K562 (cell line): Measurements from ENCODE around the gene INTS12. TPM values are rescaled to one million over a fixed set of nuclear protein-coding genes. Genes with fewer than 3 reads are reported as not detected.

Source experiments
- polyA plus RNA-seq, 8 experiments: library from polyadenylated mRNA; depleted of rRNA in 4 of 8; stranded (reverse) in 5 of 8; unstranded in 3 of 8; fragments of >200 nt; fragmentation: Nextera tagmentation in 2 of 8; fragmentation: Illumina TruSeq in 1 of 8; extraction: Ambion mirVana in 2 of 8; extraction: Trizol in 1 of 8; gene quantifications; 2 replicates each; pipeline versions ENCODE4 v1.2.1 to v1.2.3, GENCODE V29; 2011 to 2014; ENCODE audit warnings: inconsistent platforms in 1 of 8, missing spikeins in 1 of 8
- total RNA-seq, 7 experiments: library from RNA; depleted of rRNA in 6 of 7; stranded (reverse); fragments of >200 nt in 6 of 7; fragmentation: Illumina TruSeq in 2 of 7; extraction: Trizol in 2 of 7; gene quantifications; 2 replicates each; pipeline versions ENCODE4 v1.2.1 to v1.2.3, GENCODE V29; 2011 to 2021; ENCODE audit warnings: low replicate concordance in 1 of 7

Gene INTS12
- total and polyA plus RNA-seq, 9 of the 15 experiments (the other 6 are each of a cell fraction or from before 2014, with no cell fraction given), result 24.5 to 82.9 (median 41.2) TPM

Other genes starting within 250 kb of the INTS12 start
- gene PPA2, start 234.6 kb downstream of the INTS12 start, total RNA-seq (2014; rRNA removed), result 79.8 and 124 TPM in 2 replicates
- 109 and 129 TPM in 2 replicates for gene PPA2, start 234.6 kb downstream of the INTS12 start, total RNA-seq (2014; rRNA removed; fragmentation: Illumina TruSeq; extraction: Trizol)
- gene PPA2, start 234.6 kb downstream of the INTS12 start, total RNA-seq (2015; rRNA removed; fragmentation: Illumina TruSeq; extraction: Trizol), result 75.4 and 79.5 TPM in 2 replicates
- 104 and 107 TPM in 2 replicates for gene PPA2, start 234.6 kb downstream of the INTS12 start, total RNA-seq (2021)
- 154 and 190 TPM in 2 replicates for gene PPA2, start 234.6 kb downstream of the INTS12 start, polyA plus RNA-seq (2011; rRNA removed)
- gene PPA2, start 234.6 kb downstream of the INTS12 start, polyA plus RNA-seq (2014; fragmentation: Illumina TruSeq; extraction: Trizol), result 48.3 and 56.7 TPM in 2 replicates
- gene PPA2, start 234.6 kb downstream of the INTS12 start, polyA plus RNA-seq (2014; fragmentation: Nextera tagmentation; extraction: Ambion mirVana), result 100 to 1,000 TPM in 1 of 2 experiments, 10 to 100 TPM in 1; 81.8 to 115 TPM
- 110 and 119 TPM in 2 replicates for gene PPA2, start 234.6 kb downstream of the INTS12 start, polyA plus RNA-seq (2014; rRNA removed)
- not detected in 2 replicates for gene ARHGEF38, start 156.1 kb downstream of the INTS12 start, total RNA-seq (2014; rRNA removed)
- gene ARHGEF38, start 156.1 kb downstream of the INTS12 start, total RNA-seq (2014; rRNA removed; fragmentation: Illumina TruSeq; extraction: Trizol), result not detected in 2 replicates
- not detected in 2 replicates for gene ARHGEF38, start 156.1 kb downstream of the INTS12 start, total RNA-seq (2015; rRNA removed; fragmentation: Illumina TruSeq; extraction: Trizol)
- not detected in 2 replicates for gene ARHGEF38, start 156.1 kb downstream of the INTS12 start, total RNA-seq (2021)
- gene ARHGEF38, start 156.1 kb downstream of the INTS12 start, polyA plus RNA-seq (2011; rRNA removed), result not detected in 2 replicates
- gene ARHGEF38, start 156.1 kb downstream of the INTS12 start, polyA plus RNA-seq (2014; fragmentation: Illumina TruSeq; extraction: Trizol), result not detected in 2 replicates
- gene ARHGEF38, start 156.1 kb downstream of the INTS12 start, polyA plus RNA-seq (2014; fragmentation: Nextera tagmentation; extraction: Ambion mirVana), result under 1 TPM in 1 of 2 experiments, not detected in 1; 0.17 TPM
- not detected in 2 replicates for gene ARHGEF38, start 156.1 kb downstream of the INTS12 start, polyA plus RNA-seq (2014; rRNA removed)
- gene GSTCD, start 95 bp upstream of the INTS12 start, total RNA-seq (2014; rRNA removed), result 15.3 and 19.8 TPM in 2 replicates
- gene GSTCD, start 95 bp upstream of the INTS12 start, total RNA-seq (2014; rRNA removed; fragmentation: Illumina TruSeq; extraction: Trizol), result 24.5 and 25.6 TPM in 2 replicates
- 19.7 and 21.1 TPM in 2 replicates for gene GSTCD, start 95 bp upstream of the INTS12 start, total RNA-seq (2015; rRNA removed; fragmentation: Illumina TruSeq; extraction: Trizol)
- gene GSTCD, start 95 bp upstream of the INTS12 start, total RNA-seq (2021), result 17.6 and 18.8 TPM in 2 replicates
- 29.5 and 36.3 TPM in 2 replicates for gene GSTCD, start 95 bp upstream of the INTS12 start, polyA plus RNA-seq (2011; rRNA removed)
- 16.0 TPM in 2 replicates for gene GSTCD, start 95 bp upstream of the INTS12 start, polyA plus RNA-seq (2014; fragmentation: Illumina TruSeq; extraction: Trizol)
- 1 to 10 TPM; 4.5 to 5.4 TPM for gene GSTCD, start 95 bp upstream of the INTS12 start, polyA plus RNA-seq (2014; fragmentation: Nextera tagmentation; extraction: Ambion mirVana)
- 10.4 and 14.3 TPM in 2 replicates for gene GSTCD, start 95 bp upstream of the INTS12 start, polyA plus RNA-seq (2014; rRNA removed)
- not detected in 2 replicates for gene NPNT, start 186.8 kb upstream of the INTS12 start, total RNA-seq (2014; rRNA removed)
- gene NPNT, start 186.8 kb upstream of the INTS12 start, total RNA-seq (2014; rRNA removed; fragmentation: Illumina TruSeq; extraction: Trizol), result not detected in 2 replicates
- not detected in 2 replicates for gene NPNT, start 186.8 kb upstream of the INTS12 start, total RNA-seq (2015; rRNA removed; fragmentation: Illumina TruSeq; extraction: Trizol)
- gene NPNT, start 186.8 kb upstream of the INTS12 start, total RNA-seq (2021), result 0.20 and 0.22 TPM in 2 replicates
- not detected in 2 replicates for gene NPNT, start 186.8 kb upstream of the INTS12 start, polyA plus RNA-seq (2011; rRNA removed)
- not detected in 2 replicates for gene NPNT, start 186.8 kb upstream of the INTS12 start, polyA plus RNA-seq (2014; fragmentation: Illumina TruSeq; extraction: Trizol)
- not detected for gene NPNT, start 186.8 kb upstream of the INTS12 start, polyA plus RNA-seq (2014; fragmentation: Nextera tagmentation; extraction: Ambion mirVana)
- gene NPNT, start 186.8 kb upstream of the INTS12 start, polyA plus RNA-seq (2014; rRNA removed), result not detected in 2 replicates